ENCODE measurements around the gene ETFBKMT.

DNA sequence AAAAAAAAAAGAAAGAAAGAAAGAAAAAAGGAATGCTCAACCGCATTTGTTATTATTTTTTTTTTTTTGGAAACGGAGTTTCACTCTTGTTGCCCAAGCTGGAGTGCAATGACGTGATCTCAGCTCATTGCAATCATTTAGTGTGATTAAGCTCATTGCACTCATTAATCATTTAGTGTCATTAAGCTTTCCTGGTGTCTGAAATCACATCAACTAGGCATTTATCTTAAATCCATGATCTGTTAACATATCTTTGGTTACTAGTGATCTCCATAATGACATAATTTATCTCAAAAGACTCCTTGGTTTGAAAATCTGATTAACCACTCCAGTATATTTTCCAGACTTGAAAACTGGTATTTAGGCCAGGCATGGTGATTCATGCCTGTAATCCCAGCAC lies 26.3 kb downstream of the ETFBKMT start:
- TF ChIP-seq CTCF (IDR thresholded peaks at IDR 0.05) (no peak), POLR2A (IDR thresholded peaks at IDR 0.05) (no peak)

Measured in right lobe of liver (tissue), 4 donors.